ENCODE measurements around the gene LAMC3. TPM values are rescaled to one million over a fixed set of nuclear protein-coding genes. Genes with fewer than 3 reads are reported as not detected.
"Not testable (repeated sequence)": the region's sequence is repeated elsewhere in the genome, so short reads cannot be mapped to it uniquely, and the experiment has no call there.

LAMC3 gene
- total and polyA plus RNA-seq, 2 experiments from 2014 or later, result 5.4 to 14.0 TPM

DNA sequence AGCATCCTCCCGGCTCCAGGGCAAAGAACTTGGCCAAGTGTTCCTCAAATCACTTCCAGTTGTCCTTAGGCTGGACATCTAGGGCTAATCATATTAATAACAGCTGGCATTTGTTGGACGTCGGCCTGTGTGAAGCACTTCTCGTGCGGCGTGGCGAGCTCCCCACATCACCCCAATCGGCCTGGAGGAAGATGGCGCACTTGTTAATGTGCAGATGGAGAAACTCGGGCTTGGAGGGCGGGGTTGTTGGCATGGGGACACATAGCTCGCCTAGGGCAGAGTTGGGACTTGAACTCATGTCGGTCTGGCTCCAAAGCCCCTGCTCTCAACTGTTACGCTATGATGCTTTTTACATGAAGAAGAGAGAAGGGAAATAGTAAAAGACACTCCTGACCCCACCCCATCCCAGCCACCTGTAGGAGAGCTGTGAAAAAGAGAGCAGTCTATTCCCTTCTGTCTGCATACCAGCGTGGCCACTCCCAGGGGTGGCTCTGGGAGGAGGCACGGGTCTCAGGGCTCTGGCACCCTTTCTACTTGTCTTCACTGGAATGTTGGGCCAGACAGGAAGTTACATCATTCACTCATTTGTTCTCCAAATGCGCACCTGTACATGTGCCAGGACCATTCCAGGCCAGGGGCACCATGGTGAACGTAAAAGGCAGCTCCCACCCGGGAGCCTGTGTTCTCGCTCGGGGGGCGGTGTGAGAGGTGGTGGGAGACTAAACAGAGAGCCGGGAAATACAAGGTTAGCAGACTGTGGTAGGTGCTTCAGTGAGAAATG lies 103.6 kb downstream of the LAMC3 start:
- Histone ChIP-seq H3K9me3 (ENCODE audit: low read depth) (no peaks in the 10 kb centered on the region), H3K27ac (no peak overlapping the region), H3K4me3 (no peak overlapping the region), H3K27me3 (no peaks in the 10 kb centered on the region), H3K4me1 (ENCODE audit: low read depth) (no peaks in the 10 kb centered on the region), H3K36me3 (no peaks in the 10 kb centered on the region)
- TF ChIP-seq, protein P1, sequence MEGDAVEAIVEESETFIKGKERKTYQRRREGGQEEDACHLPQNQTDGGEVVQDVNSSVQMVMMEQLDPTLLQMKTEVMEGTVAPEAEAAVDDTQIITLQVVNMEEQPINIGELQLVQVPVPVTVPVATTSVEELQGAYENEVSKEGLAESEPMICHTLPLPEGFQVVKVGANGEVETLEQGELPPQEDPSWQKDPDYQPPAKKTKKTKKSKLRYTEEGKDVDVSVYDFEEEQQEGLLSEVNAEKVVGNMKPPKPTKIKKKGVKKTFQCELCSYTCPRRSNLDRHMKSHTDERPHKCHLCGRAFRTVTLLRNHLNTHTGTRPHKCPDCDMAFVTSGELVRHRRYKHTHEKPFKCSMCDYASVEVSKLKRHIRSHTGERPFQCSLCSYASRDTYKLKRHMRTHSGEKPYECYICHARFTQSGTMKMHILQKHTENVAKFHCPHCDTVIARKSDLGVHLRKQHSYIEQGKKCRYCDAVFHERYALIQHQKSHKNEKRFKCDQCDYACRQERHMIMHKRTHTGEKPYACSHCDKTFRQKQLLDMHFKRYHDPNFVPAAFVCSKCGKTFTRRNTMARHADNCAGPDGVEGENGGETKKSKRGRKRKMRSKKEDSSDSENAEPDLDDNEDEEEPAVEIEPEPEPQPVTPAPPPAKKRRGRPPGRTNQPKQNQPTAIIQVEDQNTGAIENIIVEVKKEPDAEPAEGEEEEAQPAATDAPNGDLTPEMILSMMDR (IDR thresholded peaks at IDR 0.05; ENCODE audit: low read depth, low read length), result no peak
- no peak for DNase-seq (ENCODE audit: low read depth in 1 of 2, low spot score in 1 of 2)

DNA sequence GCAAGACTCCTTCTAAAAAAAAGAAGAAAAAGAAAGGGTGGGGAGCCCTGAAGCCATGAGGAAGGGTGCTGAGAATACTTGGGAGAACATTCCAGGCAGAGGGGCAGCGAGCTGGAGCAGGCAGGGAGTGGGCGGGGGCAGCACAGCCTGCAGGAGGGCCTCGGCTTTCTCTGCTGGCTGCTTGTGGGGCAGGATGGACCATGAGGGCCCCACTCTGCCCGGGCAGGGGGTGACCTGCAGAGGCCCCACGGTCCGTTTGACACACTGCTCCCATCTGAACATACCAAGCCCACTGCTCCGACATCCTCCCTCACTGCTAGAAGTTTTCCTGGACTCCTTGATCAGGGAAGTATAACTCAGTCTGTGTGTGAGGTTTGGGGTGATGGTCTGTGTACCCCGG lies 104.7 kb downstream of the LAMC3 start:
- Histone ChIP-seq H3K4me3 (no peak overlapping the region), H3K27ac (no peak overlapping the region), H3K27me3 (no peaks in the 10 kb centered on the region), H3K36me3 (no peaks in the 10 kb centered on the region), H3K4me1 (ENCODE audit: low read depth) (no peaks in the 10 kb centered on the region), H3K9me3 (ENCODE audit: low read depth) (no peaks in the 10 kb centered on the region)
- DNase-seq (ENCODE audit: low read depth in 1 of 2, low spot score in 1 of 2), result no peak
- TF ChIP-seq, protein P1 (IDR thresholded peaks at IDR 0.05; ENCODE audit: low read depth, low read length), result no peak

DNA sequence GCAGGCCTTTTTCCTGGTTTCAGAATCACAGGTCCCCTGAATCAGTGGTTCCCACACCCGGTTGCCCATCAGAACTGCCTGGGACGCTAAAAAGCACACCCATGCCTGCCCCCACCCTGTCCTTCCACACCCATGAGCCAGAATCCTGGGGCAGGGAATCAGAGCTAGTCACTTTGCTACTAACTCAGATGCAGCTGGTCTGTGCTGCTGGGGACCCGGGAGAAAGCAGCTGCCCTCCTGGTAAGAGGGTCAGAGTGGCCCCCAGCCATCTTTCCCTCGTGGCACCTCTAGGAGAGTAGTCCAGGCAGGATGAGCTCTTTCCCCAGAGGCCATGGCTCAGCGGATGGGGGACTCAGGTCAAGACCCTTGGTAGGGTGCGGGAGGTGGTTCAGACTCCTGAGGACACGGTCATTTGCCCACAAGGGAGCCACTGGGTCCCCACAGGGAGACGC lies 105.1 kb downstream of the LAMC3 start:
- Histone ChIP-seq H3K9me3 (ENCODE audit: low read depth) (no peaks in the 10 kb centered on the region), H3K4me3 (no peak overlapping the region), H3K4me1 (ENCODE audit: low read depth) (no peaks in the 10 kb centered on the region), H3K27ac (no peak overlapping the region), H3K27me3 (no peaks in the 10 kb centered on the region), H3K36me3 (no peaks in the 10 kb centered on the region)
- TF ChIP-seq, protein P1 (IDR thresholded peaks at IDR 0.05; ENCODE audit: low read depth, low read length), result no peak
- no peak for DNase-seq (ENCODE audit: low read depth in 1 of 2, low spot score in 1 of 2)

DNA sequence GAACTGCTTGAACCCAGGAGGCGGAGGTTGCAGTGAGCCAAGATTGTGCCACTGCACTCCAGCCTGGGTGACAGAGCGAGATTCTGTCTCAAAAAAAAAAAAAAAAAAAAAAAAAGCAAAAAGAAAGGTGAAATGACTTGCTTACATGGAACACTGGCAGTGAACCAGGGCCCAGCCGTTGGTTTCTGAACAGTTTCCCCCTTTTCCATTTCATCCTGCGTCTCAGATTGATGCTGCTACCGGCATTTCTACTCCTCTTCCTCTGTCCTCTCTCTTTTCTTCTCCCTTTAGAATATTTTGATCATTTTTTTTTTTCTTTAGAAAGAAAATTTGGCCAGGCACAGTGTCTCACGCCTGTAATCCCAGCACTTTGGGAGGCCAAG lies 106.4 kb downstream of the LAMC3 start:
- H3K4me1 ChIP-seq (ENCODE audit: low read depth); H3K36me3 ChIP-seq; DNase-seq (ENCODE audit: low read depth in 1 of 2, low spot score in 1 of 2); H3K9me3 ChIP-seq (ENCODE audit: low read depth); H3K4me3 ChIP-seq; H3K27ac ChIP-seq; H3K27me3 ChIP-seq: not testable (repeated sequence)

DNA sequence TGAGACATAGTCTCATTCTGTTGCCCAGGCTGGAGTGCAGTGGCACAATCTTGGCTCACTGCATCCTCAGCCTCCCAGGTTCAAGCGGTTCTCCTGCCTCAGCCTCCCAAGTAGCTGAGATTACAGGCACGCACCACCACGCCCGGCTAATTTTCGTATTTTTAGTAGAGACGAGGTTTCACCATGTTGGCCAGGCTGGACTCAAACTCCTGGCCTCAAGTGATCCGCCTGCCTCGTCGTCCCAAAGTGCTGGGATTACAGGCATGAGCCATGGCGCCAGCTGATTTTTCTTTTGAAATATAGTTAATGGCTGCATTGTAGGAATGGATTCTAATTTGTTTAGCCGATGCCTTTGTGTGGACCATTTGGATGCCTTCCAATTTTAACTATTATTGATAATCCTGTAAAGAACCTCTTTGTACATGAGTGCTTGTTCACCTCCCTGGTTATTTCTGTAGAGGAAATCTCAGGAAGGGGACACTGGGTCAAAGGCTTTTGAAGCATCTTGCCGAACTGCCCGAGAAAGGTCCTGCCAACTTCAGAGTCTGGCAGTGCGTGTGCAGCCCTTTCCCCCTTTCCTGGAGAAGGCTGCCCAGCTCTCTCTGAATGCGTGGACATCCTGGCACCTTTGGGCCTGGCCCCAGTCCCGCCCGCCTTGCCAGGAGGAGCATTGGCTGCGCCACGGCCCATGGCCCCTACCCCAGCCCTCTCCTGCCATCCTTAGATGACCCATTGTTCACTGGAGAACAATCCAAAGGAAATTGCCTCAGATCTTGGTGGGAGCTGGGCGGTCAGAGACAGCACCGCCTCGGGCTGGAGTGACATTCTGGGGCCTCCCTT lies 107.5 kb downstream of the LAMC3 start:
- Histone ChIP-seq H3K27ac (no peak overlapping the region), H3K4me1 (ENCODE audit: low read depth) (no peaks in the 10 kb centered on the region), H3K9me3 (ENCODE audit: low read depth) (no peaks in the 10 kb centered on the region), H3K4me3 (no peak overlapping the region), H3K36me3 (no peaks in the 10 kb centered on the region), H3K27me3 (no peaks in the 10 kb centered on the region)
- peak in 1 of 2 donors; percentile 15 for DNase-seq (ENCODE audit: low read depth in 1 of 2, low spot score in 1 of 2)
- TF ChIP-seq, protein P1 (IDR thresholded peaks at IDR 0.05; ENCODE audit: low read depth, low read length), result no peak
